Stomach smooth muscle (tissue), 2 donors: ENCODE results near the gene RPUSD3.
"Not testable (repeated sequence)": the region's sequence is repeated elsewhere in the genome, so short reads cannot be mapped to it uniquely, and the experiment has no call there.

ENCODE experiments used
- H3K27ac ChIP-seq: one replicate; pipeline ENCODE4 v1.7.0; 2013; ENCODE audit warnings: mild to moderate bottlenecking, low read length, inconsistent platforms
- H3K27me3 ChIP-seq, 2 donors: one replicate each; pipeline ENCODE4 v1.7.0; 2013; ENCODE audit warnings: low read length in 2 of 2; ENCODE audit not compliant: insufficient read depth in 2 of 2, control insufficient read depth in 1 of 2
- H3K36me3 ChIP-seq, 2 donors: one replicate each; pipeline ENCODE4 v1.7.0; 2013; ENCODE audit warnings: low read length in 2 of 2; ENCODE audit not compliant: control insufficient read depth in 2 of 2, insufficient read depth in 2 of 2
- H3K4me1 ChIP-seq: one replicate; pipeline ENCODE4 v1.7.0; 2013; ENCODE audit warnings: low read length; ENCODE audit not compliant: control insufficient read depth, insufficient read depth
- H3K4me3 ChIP-seq, 2 donors: one replicate each; pipeline ENCODE4 v1.7.0; 2013; ENCODE audit warnings: low read length in 2 of 2
- H3K9ac ChIP-seq, 2 donors: one replicate each; pipeline ENCODE4 v1.7.0; 2013; ENCODE audit warnings: low read length in 2 of 2, mild to moderate bottlenecking in 1 of 2
- H3K9me3 ChIP-seq, 2 donors: one replicate each; pipeline ENCODE4 v1.7.0; 2013; ENCODE audit warnings: low read length in 2 of 2; ENCODE audit not compliant: control insufficient read depth in 2 of 2
- donor health status: healthy.
- donor health status: Pancreatic carcinoma.

Gene RPUSD3

GRCh38 chr3:9851926-9852325 is 8.1 kb upstream of the RPUSD3 start:
- H3K4me3 ChIP-seq, H3K9me3 ChIP-seq, H3K4me1 ChIP-seq, H3K27me3 ChIP-seq, H3K9ac ChIP-seq, H3K36me3 ChIP-seq, H3K27ac ChIP-seq: not testable (repeated sequence)

DNA sequence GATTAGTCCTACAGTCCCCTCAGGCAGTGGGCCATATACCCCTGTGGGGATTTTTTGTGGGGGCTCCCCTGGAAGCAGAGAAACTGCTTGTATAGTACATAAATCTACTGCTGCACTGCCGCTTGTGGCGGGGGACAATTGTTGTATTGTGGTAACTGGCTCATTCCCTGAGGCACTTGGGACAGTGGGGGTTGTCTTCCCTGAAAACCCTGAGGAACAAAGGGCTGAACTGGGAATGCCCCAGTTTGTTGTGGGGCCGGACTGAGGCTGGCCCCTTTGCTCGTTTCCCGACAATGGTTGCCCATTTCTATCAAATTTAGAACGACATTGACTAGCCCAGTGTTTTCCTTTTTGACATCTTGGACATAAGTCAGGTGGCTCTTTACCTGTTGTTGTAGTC is 7.6 kb upstream of the RPUSD3 start:
- not testable (repeated sequence) for H3K27ac ChIP-seq, H3K9me3 ChIP-seq, H3K4me3 ChIP-seq, H3K27me3 ChIP-seq, H3K4me1 ChIP-seq, H3K9ac ChIP-seq, H3K36me3 ChIP-seq

DNA sequence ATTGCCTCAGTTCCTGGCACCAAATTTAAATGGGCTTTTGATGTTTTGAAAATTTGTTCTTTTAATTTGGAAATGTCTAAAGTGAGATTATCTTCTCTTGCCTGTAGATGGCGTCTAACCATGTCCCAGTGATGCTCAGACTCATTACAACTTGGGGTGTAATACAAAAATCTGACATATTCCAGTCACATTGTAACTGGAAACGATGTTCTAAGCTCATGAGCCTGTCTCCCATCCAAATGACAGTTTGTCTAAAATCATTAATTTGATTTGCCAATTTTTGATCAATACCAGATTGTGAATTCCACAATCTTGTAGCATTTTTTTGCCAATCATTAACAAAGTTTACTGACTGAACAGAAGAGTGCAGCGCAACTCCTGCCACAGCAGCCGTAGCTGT is 5.1 kb upstream of the RPUSD3 start:
- not testable (repeated sequence) for H3K4me3 ChIP-seq, H3K4me1 ChIP-seq, H3K27me3 ChIP-seq

GRCh38 chr3:9847870-9848269 is 4.1 kb upstream of the RPUSD3 start:
- H3K9ac ChIP-seq, H3K9me3 ChIP-seq, H3K4me3 ChIP-seq, H3K27me3 ChIP-seq, H3K4me1 ChIP-seq, H3K27ac ChIP-seq, H3K36me3 ChIP-seq: not testable (repeated sequence)

More for the DNA sequence above, 5.1 kb upstream of the RPUSD3 start:
- not testable (repeated sequence) for H3K27ac ChIP-seq, H3K9me3 ChIP-seq, H3K9ac ChIP-seq, H3K36me3 ChIP-seq

DNA sequence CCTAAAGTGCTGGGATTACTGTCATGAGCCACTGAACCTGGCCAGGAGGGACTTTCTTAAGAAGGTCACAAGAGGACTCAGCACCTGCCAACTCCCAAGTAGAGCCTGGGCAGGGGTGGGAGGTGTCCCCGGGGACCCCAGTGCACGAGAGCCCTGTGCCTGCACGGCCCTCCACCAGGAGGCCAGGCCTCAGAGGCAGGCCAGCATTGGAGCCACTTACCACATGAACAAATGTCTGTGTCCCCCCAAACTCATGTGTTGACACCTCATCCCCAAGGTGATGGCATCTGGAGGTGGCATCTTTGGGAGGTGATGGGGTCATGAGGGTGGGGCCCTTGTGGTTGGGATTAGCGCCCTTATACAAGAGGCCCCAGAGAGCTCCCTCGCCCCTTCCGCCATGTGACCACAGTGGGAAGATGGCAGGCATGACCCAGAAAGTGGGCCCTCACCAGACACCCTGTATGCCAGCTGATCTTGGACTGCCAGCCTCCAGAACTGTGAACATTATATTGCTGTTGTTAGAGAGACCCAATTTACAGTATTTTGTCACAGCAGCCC is 3.2 kb upstream of the RPUSD3 start:
- no peak overlapping the region for H3K27ac ChIP-seq
- H3K4me1 ChIP-seq: peaks cover 6% of the 10 kb centered on the region
- H3K9me3 ChIP-seq: no peaks in the 10 kb centered on the region
- H3K27me3 ChIP-seq: no peaks in the 10 kb centered on the region
- no peak overlapping the region for H3K4me3 ChIP-seq
- no peak overlapping the region for H3K9ac ChIP-seq
- H3K36me3 ChIP-seq: no peaks in the 10 kb centered on the region

DNA sequence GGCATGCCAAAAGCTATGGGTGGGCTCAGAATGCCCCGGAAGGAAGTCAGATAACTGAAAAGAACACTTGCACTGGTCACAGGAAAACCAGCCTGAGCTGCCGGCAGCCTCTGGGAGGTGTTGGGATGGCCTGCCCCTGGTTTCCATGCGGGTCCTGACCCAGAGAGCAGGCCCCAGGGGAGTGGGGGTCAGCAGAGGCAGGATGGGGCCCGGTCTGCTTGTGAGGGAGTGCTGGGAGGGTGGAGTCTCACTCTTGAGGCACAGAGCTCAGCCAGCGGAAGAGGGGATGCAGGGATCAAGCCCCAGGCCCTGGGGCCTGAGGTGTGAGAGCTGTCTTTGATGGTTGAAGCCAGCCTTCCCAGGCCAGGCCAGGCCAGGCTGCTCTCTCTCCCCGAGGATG is 2.4 kb upstream of the RPUSD3 start:
- Histone ChIP-seq H3K27ac (no peak overlapping the region), H3K27me3 (no peaks in the 10 kb centered on the region), H3K9me3 (no peaks in the 10 kb centered on the region), H3K9ac (no peak overlapping the region), H3K4me3 (no peak overlapping the region), H3K36me3 (peaks cover 5 to 7% of the 10 kb centered on the region in 2 donors), H3K4me1 (peaks cover 6% of the 10 kb centered on the region)

DNA sequence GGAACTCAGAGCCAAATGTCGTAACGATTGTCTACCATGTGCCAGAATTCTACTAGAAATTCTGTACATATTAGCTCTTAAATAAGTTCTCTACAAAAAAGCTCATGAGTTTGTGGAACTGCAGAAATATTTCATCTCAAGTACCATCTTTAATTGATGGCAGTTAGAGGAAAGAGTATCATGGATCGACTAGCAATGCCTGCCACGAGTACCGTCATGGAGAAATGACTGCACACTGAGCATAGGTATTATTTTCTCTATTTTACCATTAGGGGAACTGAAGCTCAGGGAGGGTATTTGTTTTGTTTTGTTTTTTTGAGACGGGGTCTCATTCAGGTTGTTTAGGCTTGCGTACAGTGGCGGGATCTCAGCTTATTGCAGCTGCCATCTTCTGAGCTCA is 2.8 kb downstream of the RPUSD3 start:
- Histone ChIP-seq H3K4me1 (peaks cover 6% of the 10 kb centered on the region), H3K27me3 (no peaks in the 10 kb centered on the region), H3K9me3 (no peaks in the 10 kb centered on the region), H3K36me3 (peaks cover 35% of the 10 kb centered on the region in 2 donors), H3K27ac (no peak overlapping the region), H3K4me3 (no peak overlapping the region), H3K9ac (no peak overlapping the region)

DNA sequence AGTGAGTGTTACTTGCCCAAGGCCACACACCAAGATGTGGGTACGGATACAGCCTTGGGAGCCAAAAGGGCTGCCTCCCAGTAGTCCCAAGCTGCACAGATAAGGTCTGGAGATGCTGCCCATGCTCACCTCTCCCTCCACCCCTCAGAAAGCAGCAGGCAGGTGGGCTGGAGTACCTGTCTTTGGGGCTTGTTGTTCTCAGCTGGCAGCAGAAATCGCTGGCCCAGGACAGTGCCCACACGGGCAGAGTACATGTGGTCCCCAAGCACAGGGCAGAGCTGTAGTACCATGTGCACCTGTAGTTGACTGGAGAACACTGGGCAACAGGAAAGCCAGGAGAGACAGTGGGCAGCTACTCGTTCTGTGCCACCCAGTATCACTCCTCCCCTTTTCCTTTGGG is 5.0 kb downstream of the RPUSD3 start:
- H3K9me3 ChIP-seq: no peaks in the 10 kb centered on the region
- H3K9ac ChIP-seq: no peak overlapping the region
- H3K27ac ChIP-seq: no peak overlapping the region
- H3K4me3 ChIP-seq: no peak overlapping the region
- peaks cover 48 to 50% of the 10 kb centered on the region in 2 donors for H3K36me3 ChIP-seq
- H3K4me1 ChIP-seq: peaks cover 6% of the 10 kb centered on the region
- no peaks in the 10 kb centered on the region for H3K27me3 ChIP-seq

DNA sequence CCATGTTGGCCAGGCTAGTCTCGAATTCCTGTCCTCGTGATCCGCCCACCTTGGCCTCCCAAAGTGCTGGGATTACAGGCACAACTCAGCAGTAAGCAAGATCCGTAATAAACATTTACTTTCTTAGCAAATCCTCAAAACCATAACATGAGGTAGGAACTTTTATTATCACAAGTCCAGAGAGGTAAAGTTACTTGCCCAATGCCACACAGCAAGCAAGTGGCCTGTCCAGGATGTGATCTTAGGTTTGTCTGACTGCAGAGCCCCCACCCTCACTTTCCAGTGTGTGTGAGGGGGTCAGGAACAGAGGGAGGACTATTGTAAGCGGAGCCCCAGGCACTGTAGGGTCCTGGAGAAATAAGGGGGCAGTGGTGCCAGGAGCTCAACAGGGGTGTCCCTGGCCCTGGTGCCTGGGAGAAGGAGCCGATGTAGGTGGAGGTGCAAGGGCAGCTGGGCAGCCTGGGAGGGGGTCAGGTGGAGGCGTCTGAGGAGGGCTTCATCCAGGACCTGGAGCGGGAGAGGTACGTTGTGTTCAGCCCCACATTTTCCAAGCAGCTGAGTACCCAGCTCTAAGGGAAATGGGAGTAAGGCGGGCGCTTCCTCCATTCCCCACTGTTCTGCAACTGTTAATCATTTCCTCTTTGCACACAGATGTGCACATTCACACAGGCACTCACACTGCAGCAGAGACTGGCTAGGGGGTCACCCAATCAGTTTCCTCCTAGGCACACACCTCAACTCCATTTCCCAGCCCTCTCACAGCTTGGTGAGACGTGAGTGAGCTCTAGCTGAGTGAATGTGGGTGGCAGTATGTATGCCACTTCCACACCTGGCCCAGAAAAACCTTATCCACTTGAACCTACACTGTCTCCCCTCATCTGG is 5.9 kb downstream of the RPUSD3 start:
- no peaks in the 10 kb centered on the region for H3K27me3 ChIP-seq
- H3K9ac ChIP-seq: no peak overlapping the region
- no peak overlapping the region for H3K27ac ChIP-seq
- no peak overlapping the region for H3K4me3 ChIP-seq
- peaks cover 50 to 54% of the 10 kb centered on the region in 2 donors for H3K36me3 ChIP-seq
- no peaks in the 10 kb centered on the region for H3K9me3 ChIP-seq
- peaks cover under 1% of the 10 kb centered on the region for H3K4me1 ChIP-seq

- no peak overlapping the region for H3K9ac ChIP-seq
- H3K4me1 ChIP-seq: no peaks in the 10 kb centered on the region
- H3K4me3 ChIP-seq: no peak overlapping the region
- peaks cover 34 to 48% of the 10 kb centered on the region in 2 donors for H3K36me3 ChIP-seq
- H3K9me3 ChIP-seq: no peaks in the 10 kb centered on the region
- no peaks in the 10 kb centered on the region for H3K27me3 ChIP-seq
- H3K27ac ChIP-seq: no peak overlapping the region
Measured at GRCh38 chr3:9834520-9835380, 9.1 kb downstream of the RPUSD3 start.
